Transverse colon (tissue), 4 donors: ENCODE results near the gene LAMTOR4.

Source experiments
- CTCF ChIP-seq, 5 experiments: fragments of 200-600 bp in 3 of 5; fragments of 450-650 bp in 2 of 5; sonication (generic) in 3 of 5; IDR thresholded peaks; 1 replicate in 2 of 5; 2 replicates in 3 of 5; pipeline ENCODE4 v1.5.1; 2016 to 2017; ENCODE audit warnings: antibody characterized with exemption in 5 of 5, inconsistent platforms in 3 of 5, mild to moderate bottlenecking in 2 of 5, moderate library complexity in 1 of 5
- EP300 ChIP-seq: sonication (generic); formaldehyde crosslinking; IDR thresholded peaks from one replicate; pipeline ENCODE4 v1.6.1; 2017; ENCODE audit warnings: antibody characterized with exemption, low read depth
- POLR2A ChIP-seq: fragments of 450-650 bp; IDR thresholded peaks from one replicate; pipeline ENCODE4 v1.6.1; 2016; ENCODE audit warnings: antibody characterized with exemption, mild to moderate bottlenecking, moderate library complexity
- POLR2AphosphoS5 ChIP-seq, 3 donors: sonication (generic); formaldehyde crosslinking; IDR thresholded peaks; one replicate each; pipeline ENCODE4 v1.6.1; 2016; ENCODE audit warnings: antibody characterized with exemption in 3 of 3

GRCh38 chr7:100173806-100174495 lies 25.2 kb downstream of the LAMTOR4 start:
- no peak for TF ChIP-seq POLR2A
- no peak for TF ChIP-seq CTCF (IDR thresholded peaks at IDR 0.05)
- no peak for TF ChIP-seq POLR2AphosphoS5 (IDR thresholded peaks at IDR 0.05)
- TF ChIP-seq EP300, result no peak
